NB4 (cell line): Measurements from ENCODE around the gene PCCA.

Experiments used
- CTCF ChIP-seq: IDR thresholded peaks from one replicate; pipeline ENCODE4 v1.5.1; 2012; ENCODE audit warnings: low read depth, low read length
- MYC ChIP-seq: IDR thresholded peaks from 2 replicates; pipeline ENCODE4 v1.6.1; 2011; ENCODE audit warnings: low read depth, low read length
- POLR2A ChIP-seq: IDR thresholded peaks from 2 replicates; pipeline ENCODE4 v1.6.1; 2011; ENCODE audit warnings: mild to moderate bottlenecking; ENCODE audit not compliant: insufficient read length; ENCODE audit errors: extremely low read depth
- TF ChIP-seq, protein P1 (sequence below): IDR thresholded peaks from 2 replicates; pipeline ENCODE4 v1.6.1; 2011; ENCODE audit warnings: low read depth, low read length

DNA sequence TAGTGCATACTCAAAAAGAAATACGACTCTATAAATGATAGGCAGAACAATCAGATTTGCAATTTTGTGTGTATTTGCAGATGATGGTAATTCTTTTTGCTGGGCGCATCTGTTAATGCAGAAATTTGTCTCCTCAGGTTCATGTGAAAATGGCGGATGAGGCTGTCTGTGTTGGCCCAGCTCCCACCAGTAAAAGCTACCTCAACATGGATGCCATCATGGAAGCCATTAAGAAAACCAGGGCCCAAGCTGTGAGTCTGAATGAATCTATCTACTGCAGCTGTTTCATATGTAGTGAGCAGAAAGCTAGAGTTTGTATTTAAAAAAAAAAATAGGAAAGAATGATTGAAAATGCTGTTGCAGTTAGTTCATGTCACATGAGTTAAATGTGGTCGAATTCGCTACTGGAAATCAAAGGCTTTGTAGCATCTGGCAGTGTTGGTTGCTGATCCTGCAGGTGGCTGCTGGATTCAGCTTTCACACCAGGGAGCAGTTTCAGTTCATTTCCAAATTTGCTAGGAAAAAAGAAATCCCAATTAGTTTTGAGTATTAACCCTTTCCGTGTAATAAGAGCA, 66.0 kb downstream of the PCCA start:
- TF ChIP-seq CTCF (no peak), POLR2A (no peak), MYC (no peak)
- TF ChIP-seq, protein P1, sequence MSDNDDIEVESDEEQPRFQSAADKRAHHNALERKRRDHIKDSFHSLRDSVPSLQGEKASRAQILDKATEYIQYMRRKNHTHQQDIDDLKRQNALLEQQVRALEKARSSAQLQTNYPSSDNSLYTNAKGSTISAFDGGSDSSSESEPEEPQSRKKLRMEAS, result no peak
